GM23338 (cell line): ENCODE data around the gene KCNIP3. TPM values are rescaled to one million over a fixed set of nuclear protein-coding genes. Genes with fewer than 3 reads are reported as not detected.

Experiments used
- ATAC-seq: fragments of 200-7000 bp; cut with Tn5 transposase; 3 replicates; pipeline ENCODE4 v1.9.1; 2020
- DNase-seq: peaks from one replicate; pipeline ENCODE4 v3.0.0-alpha.2; 2015; ENCODE audit warnings: low spot score
- H2AFZ ChIP-seq: fragments of 200-600 bp; sonication (generic); 2 replicates; pipeline ENCODE4 v1.8.0; 2016; ENCODE audit warnings: antibody characterized with exemption, mild to moderate bottlenecking, moderate library complexity
- H3F3A ChIP-seq: fragments of 200-600 bp; sonication (generic); replicated peaks from 2 replicates; pipeline ENCODE4 v1.8.0; 2017; ENCODE audit warnings: antibody characterized with exemption, mixed run types, low read depth
- H3K27ac ChIP-seq: fragments of 200-600 bp; sonication (generic); 2 replicates; pipeline ENCODE4 v1.6.1; 2016; ENCODE audit warnings: low read depth
- H3K27me3 ChIP-seq: fragments of 200-600 bp; sonication (generic); 2 replicates; pipeline ENCODE4 v1.8.0; 2016; ENCODE audit warnings: mild to moderate bottlenecking, mixed run types, moderate library complexity; ENCODE audit not compliant: insufficient read depth
- H3K36me3 ChIP-seq: fragments of 200-600 bp; sonication (generic); 2 replicates; pipeline ENCODE4 v1.8.0; 2016; ENCODE audit warnings: mild to moderate bottlenecking; ENCODE audit not compliant: insufficient read depth
- H3K4me1 ChIP-seq: fragments of 200-600 bp; sonication (generic); 2 replicates; pipeline ENCODE4 v1.8.0; 2016; ENCODE audit warnings: mild to moderate bottlenecking, moderate library complexity; ENCODE audit not compliant: insufficient read depth
- H3K4me2 ChIP-seq: fragments of 200-600 bp; sonication (generic); 2 replicates; pipeline ENCODE4 v1.7.1; 2017; ENCODE audit warnings: mixed run types
- H3K4me3 ChIP-seq: fragments of 200-600 bp; sonication (generic); 2 replicates; pipeline ENCODE4 v1.6.1; 2016; ENCODE audit warnings: mixed run types
- H3K79me2 ChIP-seq: fragments of 200-600 bp; sonication (generic); replicated peaks from 2 replicates; pipeline ENCODE4 v1.8.0; 2017; ENCODE audit warnings: mild to moderate bottlenecking; ENCODE audit not compliant: insufficient read depth
- H3K9me2 ChIP-seq: fragments of 200-600 bp; sonication (generic); 2 replicates; pipeline ENCODE4 v1.8.0; 2017; ENCODE audit not compliant: insufficient read depth
- H4K20me1 ChIP-seq: fragments of 200-600 bp; sonication (generic); replicated peaks from 2 replicates; pipeline ENCODE4 v1.8.0; 2017; ENCODE audit warnings: mild to moderate bottlenecking; ENCODE audit not compliant: insufficient read depth
- H3K27ac Mint-ChIP-seq: 2 replicates; pipeline ENCODE4 v1.8.0; 2020; ENCODE audit warnings: inconsistent platforms, mild to moderate bottlenecking, moderate library complexity, mixed read lengths
- H3K27me3 Mint-ChIP-seq: 3 replicates; pipeline ENCODE4 v1.8.0; 2022; ENCODE audit warnings: low read depth, mild to moderate bottlenecking, moderate library complexity, mixed read lengths, inconsistent platforms; ENCODE audit not compliant: insufficient read depth, poor library complexity
- H3K36me3 Mint-ChIP-seq: 3 replicates; pipeline ENCODE4 v1.8.0; 2021; ENCODE audit warnings: low read depth, mild to moderate bottlenecking, inconsistent platforms, moderate library complexity, mixed read lengths
- H3K4me1 Mint-ChIP-seq: 3 replicates; pipeline ENCODE4 v1.8.0; 2020; ENCODE audit warnings: mild to moderate bottlenecking, inconsistent platforms, mixed read lengths
- H3K4me3 Mint-ChIP-seq: 3 replicates; pipeline ENCODE4 v1.8.0; 2021; ENCODE audit warnings: moderate library complexity, mild to moderate bottlenecking, inconsistent platforms, mixed read lengths
- H3K9me3 Mint-ChIP-seq: 3 replicates; pipeline ENCODE4 v1.8.0; 2020; ENCODE audit warnings: moderate library complexity, mild to moderate bottlenecking, inconsistent platforms, mixed read lengths
- CREB1 ChIP-seq: fragments of 250-450 bp; sonication (Bioruptor Pico); IDR thresholded peaks from 2 replicates; pipeline ENCODE4 v1.5.0; 2020; ENCODE audit warnings: low read depth, mild to moderate bottlenecking, moderate library complexity
- CTCF ChIP-seq, 2 experiments: fragments of 200-600 bp in 1 of 2; sonication (generic) in 1 of 2; conservative IDR thresholded peaks; 2 replicates each; pipeline versions ENCODE4 v1.5.1 to v1.6.1; 2016 to 2017; ENCODE audit warnings: antibody characterized with exemption in 2 of 2, low read depth in 2 of 2, mild to moderate bottlenecking in 2 of 2, moderate library complexity in 1 of 2
- ETS1 ChIP-seq: IDR thresholded peaks from 2 replicates; pipeline ENCODE4 v1.6.1; 2016; ENCODE audit warnings: antibody characterized with exemption
- EZH2 ChIP-seq: fragments of 200-600 bp; sonication (generic); IDR thresholded peaks from one replicate; pipeline ENCODE4 v1.8.0; 2017; ENCODE audit warnings: antibody characterized with exemption, mild to moderate bottlenecking, low read depth; ENCODE audit not compliant: unreplicated experiment
- EZH2phosphoT487 ChIP-seq: fragments of 200-600 bp; sonication (generic); IDR thresholded peaks from one replicate; pipeline ENCODE4 v1.8.1; 2018; ENCODE audit warnings: antibody characterized with exemption; ENCODE audit not compliant: unreplicated experiment
- JUNB ChIP-seq: IDR thresholded peaks from one replicate; pipeline ENCODE4 v1.6.1; 2016; ENCODE audit warnings: antibody characterized with exemption; ENCODE audit not compliant: unreplicated experiment
- NANOG ChIP-seq: IDR thresholded peaks from 2 replicates; pipeline ENCODE4 v1.6.1; 2016; ENCODE audit warnings: antibody characterized with exemption, borderline replicate concordance
- POLR2AphosphoS5 ChIP-seq: IDR thresholded peaks from 2 replicates; pipeline ENCODE4 v1.6.1; 2016; ENCODE audit warnings: antibody characterized with exemption, low read depth
- REST ChIP-seq: IDR thresholded peaks from one replicate; pipeline ENCODE4 v1.6.1; 2018; ENCODE audit warnings: antibody characterized with exemption; ENCODE audit not compliant: unreplicated experiment
- STAT1 ChIP-seq: IDR thresholded peaks from one replicate; pipeline ENCODE4 v1.6.1; 2016; ENCODE audit warnings: antibody characterized with exemption; ENCODE audit not compliant: unreplicated experiment
- ZNF114 ChIP-seq: fragments of 250-450 bp; sonication (Bioruptor Pico); IDR thresholded peaks from 2 replicates; pipeline ENCODE4 v1.5.0; 2020; ENCODE audit warnings: mild to moderate bottlenecking, moderate library complexity
- polyA plus RNA-seq: library from polyadenylated mRNA; unstranded; fragments of >200 nt; fragmentation: Nextera tagmentation; extraction: Ambion mirVana; gene quantifications from 2 replicates; pipeline ENCODE4 v1.2.1, GENCODE V29; 2016
- total RNA-seq: library from RNA; depleted of rRNA; stranded (reverse); fragments of >200 nt; shearing (Covaris generic); gene quantifications from 2 replicates; pipeline ENCODE4 v1.2.3, GENCODE V29; 2014

The KCNIP3 gene
- total and polyA plus RNA-seq, 2 experiments from 2014 or later = 0.32 to 0.83 TPM

- Histone ChIP-seq H3K36me3 (no peaks in the 10 kb centered on the region), H3K4me1 (no peaks in the 10 kb centered on the region), H3F3A (no peaks in the 10 kb centered on the region), H3K27ac (no peak overlapping the region), H3K27me3 (no peaks in the 10 kb centered on the region), H3K9me2 (no peaks in the 10 kb centered on the region), H3K4me3 (no peak overlapping the region), H3K4me2 (no peak overlapping the region), H4K20me1 (no peaks in the 10 kb centered on the region), H3K79me2 (no peaks in the 10 kb centered on the region), H2AFZ (no peak overlapping the region)
- no peak for ATAC-seq
- TF ChIP-seq ETS1 (no peak), CTCF (conservative IDR thresholded peaks at IDR 0.05; ENCODE audit: low read depth in 2 of 2) (no peak), EZH2 (no peak)
- Mint-ChIP-seq H3K9me3 (no peaks in the 10 kb centered on the region), H3K27ac (no peak overlapping the region), H3K4me1 (peaks cover 7% of the 10 kb centered on the region), H3K27me3 (peaks cover 21% of the 10 kb centered on the region), H3K4me3 (no peak overlapping the region), H3K36me3 (no peaks in the 10 kb centered on the region)
- DNase-seq = no peak
Measured at GRCh38 chr2:95311815-95312542, 14.8 kb downstream of the KCNIP3 start.

- Histone ChIP-seq H3K27ac (no peak overlapping the region), H3K9me2 (no peaks in the 10 kb centered on the region), H3K27me3 (no peaks in the 10 kb centered on the region), H3K36me3 (no peaks in the 10 kb centered on the region), H3K4me3 (no peak overlapping the region), H2AFZ (no peak overlapping the region), H3K4me2 (no peak overlapping the region), H3K4me1 (no peaks in the 10 kb centered on the region), H3K79me2 (no peaks in the 10 kb centered on the region), H3F3A (no peaks in the 10 kb centered on the region), H4K20me1 (no peaks in the 10 kb centered on the region)
- H3K9me3 Mint-ChIP-seq = no peaks in the 10 kb centered on the region
- DNase-seq = no peak
- H3K27ac Mint-ChIP-seq = no peak overlapping the region
- H3K27me3 Mint-ChIP-seq = peaks cover 17% of the 10 kb centered on the region
- no peaks in the 10 kb centered on the region; the same call in 2 of the 3 replicates for H3K36me3 Mint-ChIP-seq
- H3K4me1 Mint-ChIP-seq = peaks cover 7% of the 10 kb centered on the region
- no peak for ATAC-seq
- no peak overlapping the region for H3K4me3 Mint-ChIP-seq
- TF ChIP-seq ZNF114 (no peak), CTCF (conservative IDR thresholded peaks at IDR 0.05; ENCODE audit: low read depth in 2 of 2) (no peak), STAT1 (no peak), JUNB (no peak), ETS1 (no peak), POLR2AphosphoS5 (no peak), REST (no peak), CREB1 (CRISPR knock-in tag) (no peak), NANOG (no peak), EZH2phosphoT487 (no peak)
Measured at GRCh38 chr2:95312543-95313201, 15.5 kb downstream of the KCNIP3 start.
